Subcutaneous adipose tissue (tissue), 4 donors: Measurements from ENCODE around the gene ZSCAN9. TPM values are rescaled to one million over a fixed set of nuclear protein-coding genes. Genes with fewer than 3 reads are reported as not detected.

Experiments used
- CTCF ChIP-seq: fragments of 450-650 bp; IDR thresholded peaks from one replicate; pipeline ENCODE4 v1.5.1; 2016; ENCODE audit warnings: low read depth, mild to moderate bottlenecking, control low read depth, antibody characterized with exemption, moderate library complexity
- total RNA-seq, 4 donors: library from RNA; depleted of rRNA; stranded (reverse); fragments of >200 nt; gene quantifications; one replicate each; pipeline ENCODE4 v1.1.0, GENCODE V29; 2016

ZSCAN9 gene
- total RNA-seq, 4 donors from 2014 or later: 8.2 to 16.2 (median 13.5) TPM

DNA sequence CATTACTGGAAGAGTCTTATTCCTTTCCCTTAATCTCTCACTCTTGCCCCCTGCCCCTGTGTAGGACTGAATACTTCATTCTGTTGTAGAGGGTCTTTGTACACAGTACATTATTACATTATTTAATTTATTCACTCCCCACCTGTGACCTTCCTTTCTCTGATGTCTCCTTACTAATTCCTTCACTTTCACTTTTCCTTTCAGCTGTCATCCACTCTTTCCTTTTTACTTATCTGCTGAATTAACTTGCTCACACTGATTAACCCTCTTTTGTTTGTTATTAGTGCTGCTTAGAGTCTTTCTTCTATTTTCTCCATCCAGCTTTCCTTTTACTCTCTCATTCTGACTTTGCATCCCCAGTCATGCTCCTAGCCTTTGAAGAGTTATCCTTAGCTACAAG lies 49.8 kb downstream of the ZSCAN9 start:
- no peak for TF ChIP-seq CTCF

- no peak for TF ChIP-seq CTCF
Measured at GRCh38 chr6:28277746-28278145, 52.7 kb downstream of the ZSCAN9 start.

DNA sequence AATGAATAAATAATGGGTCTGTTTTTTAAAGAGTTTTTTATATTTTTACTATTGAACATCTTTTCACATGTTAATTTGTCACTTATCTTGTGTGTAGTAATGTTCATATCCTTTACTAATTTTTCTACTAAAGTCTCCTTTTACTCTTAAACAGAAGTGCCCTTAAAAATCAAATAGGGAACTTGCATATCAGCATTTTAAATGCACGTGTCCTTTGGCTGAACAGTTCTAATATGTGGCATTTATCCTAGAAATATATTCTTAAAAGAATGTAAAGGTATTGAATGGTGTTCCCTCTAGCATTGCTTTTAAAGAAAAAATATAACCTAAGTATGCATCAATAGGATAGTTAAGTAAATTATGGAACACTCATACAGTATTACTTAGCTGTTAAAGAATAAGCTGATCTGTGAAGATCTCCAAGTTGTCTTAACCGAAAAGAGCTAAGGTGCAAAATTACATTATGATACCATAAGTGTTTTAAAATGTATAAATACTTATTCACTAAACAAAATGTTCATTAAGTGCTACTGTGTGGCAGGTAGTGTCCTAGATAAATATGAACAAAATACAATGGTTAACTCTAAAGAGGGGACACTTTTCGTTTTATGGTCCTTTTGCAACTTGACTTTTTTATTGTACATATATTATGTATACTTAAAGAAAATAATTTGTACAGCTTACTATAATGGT lies 55.7 kb downstream of the ZSCAN9 start:
- no peak for TF ChIP-seq CTCF

DNA sequence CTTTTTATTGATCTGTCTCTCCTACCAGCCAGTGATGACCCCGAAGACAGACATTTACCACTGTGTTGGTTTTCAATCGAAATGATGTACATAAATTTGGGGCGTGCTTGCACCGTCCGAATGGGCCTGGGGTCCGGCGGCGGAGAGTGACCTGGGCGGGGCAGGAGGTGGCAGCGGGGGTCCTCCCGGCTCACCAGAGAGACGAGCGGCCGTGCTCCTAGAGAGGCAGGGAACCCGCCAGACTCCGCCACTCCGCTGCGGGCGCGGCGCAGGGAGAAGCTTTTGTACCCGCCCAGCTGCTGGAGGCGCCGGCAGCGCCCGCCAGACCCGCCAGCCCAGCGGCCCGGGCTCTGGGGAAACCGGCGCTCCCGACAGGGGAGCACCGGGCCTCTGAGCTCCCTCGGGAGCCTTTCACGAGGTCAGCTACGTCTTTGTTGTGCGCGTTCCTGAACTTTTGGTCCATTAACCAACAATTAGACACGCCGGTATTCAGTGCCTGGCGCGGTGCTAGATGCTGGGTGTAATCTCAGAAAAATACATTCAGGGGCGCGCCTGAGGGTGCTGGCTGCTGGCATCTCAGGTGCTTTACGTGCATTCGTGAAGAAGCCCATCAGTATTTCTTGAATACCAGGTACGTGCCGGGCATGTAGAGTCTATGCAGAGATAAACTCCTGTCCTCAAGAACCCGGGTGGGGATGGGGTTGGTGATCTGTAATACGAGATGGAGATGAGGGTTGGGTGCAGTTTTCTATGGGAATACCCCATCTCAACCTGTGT lies 56.4 kb downstream of the ZSCAN9 start, which contains the start of gene PGBD1:
Gene PGBD1, plus strand, starts transcription at position 285 of the 777 bp plus-strand sequence. CDS start 2,242 bp downstream, outside the sequence.
- no peak for TF ChIP-seq CTCF

DNA sequence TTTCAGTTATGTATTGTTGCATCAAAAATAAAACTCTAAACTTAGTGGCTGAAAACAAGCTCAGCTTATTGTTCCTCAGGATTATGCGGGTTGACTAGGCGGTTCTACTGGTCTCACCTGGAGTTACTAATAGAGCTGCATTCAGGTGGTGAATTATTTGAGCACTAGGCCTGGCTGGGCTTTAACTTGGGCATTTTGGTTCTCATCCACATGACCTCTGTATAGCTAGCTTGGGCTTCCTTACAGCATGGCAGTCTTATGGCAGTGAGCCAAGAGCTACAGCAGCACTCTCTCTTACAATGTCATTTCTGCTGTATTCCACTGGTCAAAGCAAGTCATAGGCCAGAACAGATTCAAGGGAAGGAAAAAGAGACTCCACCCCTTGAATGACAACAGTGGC lies 57.9 kb downstream of the ZSCAN9 start:
- no peak for TF ChIP-seq CTCF

Other genes with a start within 250 kb of the ZSCAN9 start
- under 1 TPM in 3 of 4 donors, not detected in 1; 0.38 to 0.88 (median 0.68) TPM for gene ZNF165, start 144.7 kb upstream of the ZSCAN9 start, total RNA-seq
- 1 to 10 TPM; 4.0 to 4.6 (median 4.6) TPM for gene ZSCAN16, start 100.7 kb upstream of the ZSCAN9 start, total RNA-seq
- 10 to 100 TPM; 19.7 to 24.1 (median 21.5) TPM for gene ZKSCAN8, start 83.4 kb upstream of the ZSCAN9 start, total RNA-seq
- 1 to 10 TPM; 1.3 to 6.6 (median 5.3) TPM for gene ZKSCAN4, start 27.0 kb downstream of the ZSCAN9 start, total RNA-seq
- gene NKAPL, start 34.0 kb downstream of the ZSCAN9 start, total RNA-seq: 1 to 10 TPM; 1.5 to 4.5 (median 1.9) TPM
- 10 to 100 TPM; 14.7 to 27.5 (median 20.7) TPM for gene ZSCAN26, start 41.9 kb downstream of the ZSCAN9 start, total RNA-seq
- 1 to 10 TPM; 2.1 to 5.3 (median 3.7) TPM for gene PGBD1, start 56.3 kb downstream of the ZSCAN9 start, total RNA-seq
- gene ZSCAN31, start 110.9 kb downstream of the ZSCAN9 start, total RNA-seq: 1 to 10 TPM; 4.1 to 9.8 (median 4.6) TPM
- 1 to 10 TPM; 3.1 to 5.5 (median 4.8) TPM for gene ZKSCAN3, start 124.7 kb downstream of the ZSCAN9 start, total RNA-seq
- gene ZSCAN12, start 174.5 kb downstream of the ZSCAN9 start, total RNA-seq: 1 to 10 TPM; 3.4 to 5.8 (median 4.1) TPM
- 1 to 10 TPM in 3 of 4 donors, under 1 TPM in 1; 0.65 to 2.2 (median 1.7) TPM for gene ZSCAN23, start 218.2 kb downstream of the ZSCAN9 start, total RNA-seq